ENCODE results near the gene FRMPD2.

FRMPD2 gene, protein sequence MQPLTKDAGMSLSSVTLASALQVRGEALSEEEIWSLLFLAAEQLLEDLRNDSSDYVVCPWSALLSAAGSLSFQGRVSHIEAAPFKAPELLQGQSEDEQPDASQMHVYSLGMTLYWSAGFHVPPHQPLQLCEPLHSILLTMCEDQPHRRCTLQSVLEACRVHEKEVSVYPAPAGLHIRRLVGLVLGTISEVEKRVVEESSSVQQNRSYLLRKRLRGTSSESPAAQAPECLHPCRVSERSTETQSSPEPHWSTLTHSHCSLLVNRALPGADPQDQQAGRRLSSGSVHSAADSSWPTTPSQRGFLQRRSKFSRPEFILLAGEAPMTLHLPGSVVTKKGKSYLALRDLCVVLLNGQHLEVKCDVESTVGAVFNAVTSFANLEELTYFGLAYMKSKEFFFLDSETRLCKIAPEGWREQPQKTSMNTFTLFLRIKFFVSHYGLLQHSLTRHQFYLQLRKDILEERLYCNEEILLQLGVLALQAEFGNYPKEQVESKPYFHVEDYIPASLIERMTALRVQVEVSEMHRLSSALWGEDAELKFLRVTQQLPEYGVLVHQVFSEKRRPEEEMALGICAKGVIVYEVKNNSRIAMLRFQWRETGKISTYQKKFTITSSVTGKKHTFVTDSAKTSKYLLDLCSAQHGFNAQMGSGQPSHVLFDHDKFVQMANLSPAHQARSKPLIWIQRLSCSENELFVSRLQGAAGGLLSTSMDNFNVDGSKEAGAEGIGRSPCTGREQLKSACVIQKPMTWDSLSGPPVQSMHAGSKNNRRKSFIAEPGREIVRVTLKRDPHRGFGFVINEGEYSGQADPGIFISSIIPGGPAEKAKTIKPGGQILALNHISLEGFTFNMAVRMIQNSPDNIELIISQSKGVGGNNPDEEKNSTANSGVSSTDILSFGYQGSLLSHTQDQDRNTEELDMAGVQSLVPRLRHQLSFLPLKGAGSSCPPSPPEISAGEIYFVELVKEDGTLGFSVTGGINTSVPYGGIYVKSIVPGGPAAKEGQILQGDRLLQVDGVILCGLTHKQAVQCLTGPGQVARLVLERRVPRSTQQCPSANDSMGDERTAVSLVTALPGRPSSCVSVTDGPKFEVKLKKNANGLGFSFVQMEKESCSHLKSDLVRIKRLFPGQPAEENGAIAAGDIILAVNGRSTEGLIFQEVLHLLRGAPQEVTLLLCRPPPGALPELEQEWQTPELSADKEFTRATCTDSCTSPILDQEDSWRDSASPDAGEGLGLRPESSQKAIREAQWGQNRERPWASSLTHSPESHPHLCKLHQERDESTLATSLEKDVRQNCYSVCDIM (N-terminal part only)

GRCh38 chr10:48274636-48275035 lies at the start of gene FRMPD2:
FRMPD2 (minus strand) TSS chr10:48274696; CDS start chr10:48274567, 129 bp downstream.
- no peak for DNase-seq

GRCh38 chr10:48322017-48322416 lies 47.5 kb upstream of the FRMPD2 start:
- no peak for DNase-seq

DNA sequence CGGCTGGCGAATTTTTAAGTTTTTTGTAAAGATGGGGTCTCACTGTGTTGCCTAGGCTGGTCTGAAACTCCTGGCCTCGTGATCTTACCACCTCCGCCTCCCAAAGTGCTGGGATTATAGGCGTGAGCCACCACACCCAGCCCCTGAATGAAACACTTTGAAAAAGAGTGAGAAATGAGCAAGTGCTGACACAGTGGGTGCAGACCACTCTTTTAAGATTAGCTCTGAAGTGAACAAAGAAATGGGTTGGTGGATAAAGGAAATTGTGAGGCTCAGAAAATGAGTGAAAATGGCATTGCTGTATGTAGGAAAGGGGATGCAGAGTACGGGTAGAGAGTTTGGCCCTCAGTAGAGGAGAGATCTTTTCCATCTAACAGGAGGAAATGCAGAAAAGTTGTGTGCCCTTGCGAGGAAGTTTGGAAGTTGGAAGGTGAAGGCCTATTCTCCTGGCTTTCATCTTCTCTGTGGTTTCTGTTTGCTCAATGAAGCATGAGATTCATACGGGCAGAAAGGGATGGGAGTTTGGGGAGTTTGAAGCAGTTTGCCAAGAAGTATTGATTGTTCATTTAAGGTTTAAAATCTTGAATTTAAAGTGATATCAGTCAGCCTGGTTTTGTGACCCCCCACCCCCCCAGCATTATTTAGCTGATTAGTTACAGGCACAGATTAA lies 43.0 kb upstream of the FRMPD2 start:
- DNase-seq: no peak

DNA sequence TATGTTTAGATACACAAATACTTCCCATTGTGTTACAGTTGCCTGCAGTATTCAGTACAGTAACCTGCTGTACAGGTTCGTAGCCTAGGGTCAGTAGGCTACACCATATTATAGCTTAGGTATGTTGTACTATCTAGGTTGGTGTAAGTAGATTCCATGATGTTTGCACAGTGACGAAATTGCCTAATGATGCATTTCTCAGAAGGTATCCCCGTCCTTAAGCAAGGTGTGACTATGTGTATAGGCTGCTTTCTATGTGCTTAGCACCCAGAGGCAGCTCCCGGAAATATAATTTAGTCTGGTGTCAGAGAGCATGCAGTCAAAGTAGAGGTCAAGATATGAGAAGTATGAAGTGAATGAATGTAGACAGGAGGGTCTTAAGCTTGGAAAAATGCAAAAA lies 41.7 kb upstream of the FRMPD2 start:
- no peak for DNase-seq

GRCh38 chr10:48314107-48314506 lies 39.6 kb upstream of the FRMPD2 start:
- DNase-seq: no peak

GRCh38 chr10:48309711-48310226 lies 35.3 kb upstream of the FRMPD2 start:
- no peak for DNase-seq

DNA sequence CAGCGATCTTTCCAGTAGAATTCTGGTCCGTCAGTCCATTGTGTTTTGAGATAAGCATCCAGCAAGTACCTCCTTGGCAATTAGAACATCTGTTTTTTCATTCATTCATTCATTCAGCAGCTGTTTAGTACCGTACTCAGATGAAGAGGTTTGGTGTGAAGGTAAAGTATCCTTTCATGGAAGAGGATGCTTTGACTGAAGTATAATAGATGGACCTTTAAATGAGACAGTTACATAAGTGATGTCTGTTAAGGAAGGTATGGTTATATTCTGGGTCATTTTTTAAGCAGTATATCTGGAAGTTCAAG lies 33.2 kb upstream of the FRMPD2 start:
- DNase-seq: no peak

DNA sequence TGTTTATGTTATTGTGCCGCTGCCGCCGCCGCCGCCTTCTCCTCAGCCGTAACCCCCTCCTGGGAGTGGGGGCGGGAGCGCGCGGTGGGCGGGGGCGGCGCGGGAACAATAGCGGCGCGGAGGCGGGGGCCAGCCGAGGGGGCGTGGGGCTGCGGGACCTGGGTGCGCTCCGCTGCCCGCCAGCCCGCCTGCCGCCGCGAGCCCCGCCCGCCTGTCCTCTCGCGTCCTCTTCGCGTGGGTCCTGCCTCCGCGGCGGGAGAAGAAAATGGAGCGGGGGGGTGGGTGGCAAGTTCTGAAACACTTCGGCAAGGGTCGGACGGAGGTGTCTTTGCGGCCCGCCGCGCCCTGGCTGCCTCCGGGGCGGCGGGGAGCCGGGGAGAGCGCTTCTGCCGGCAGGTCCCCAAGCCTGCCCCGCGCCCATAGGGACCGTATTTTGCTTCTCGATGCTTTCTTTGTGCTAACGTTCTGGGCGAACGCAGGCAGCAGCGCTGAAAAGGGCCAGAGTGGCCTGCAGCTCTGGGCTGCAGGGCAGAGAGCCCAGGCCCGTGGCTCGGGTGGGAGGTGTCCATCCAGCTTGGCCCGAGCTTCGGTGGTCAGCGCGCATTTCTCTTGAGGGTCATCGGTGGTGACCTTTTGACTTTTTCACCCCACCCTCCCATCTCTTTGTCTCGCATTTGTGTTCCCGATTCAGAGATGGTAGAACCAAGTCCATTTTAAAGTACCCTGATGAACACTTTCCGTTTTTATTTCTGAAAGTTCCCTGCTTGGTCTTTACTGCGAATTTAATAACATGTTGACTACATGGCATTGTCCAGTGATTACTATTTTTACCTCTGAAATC lies 32.6 kb upstream of the FRMPD2 start:
- DNase-seq: peak; percentile 25

DNA sequence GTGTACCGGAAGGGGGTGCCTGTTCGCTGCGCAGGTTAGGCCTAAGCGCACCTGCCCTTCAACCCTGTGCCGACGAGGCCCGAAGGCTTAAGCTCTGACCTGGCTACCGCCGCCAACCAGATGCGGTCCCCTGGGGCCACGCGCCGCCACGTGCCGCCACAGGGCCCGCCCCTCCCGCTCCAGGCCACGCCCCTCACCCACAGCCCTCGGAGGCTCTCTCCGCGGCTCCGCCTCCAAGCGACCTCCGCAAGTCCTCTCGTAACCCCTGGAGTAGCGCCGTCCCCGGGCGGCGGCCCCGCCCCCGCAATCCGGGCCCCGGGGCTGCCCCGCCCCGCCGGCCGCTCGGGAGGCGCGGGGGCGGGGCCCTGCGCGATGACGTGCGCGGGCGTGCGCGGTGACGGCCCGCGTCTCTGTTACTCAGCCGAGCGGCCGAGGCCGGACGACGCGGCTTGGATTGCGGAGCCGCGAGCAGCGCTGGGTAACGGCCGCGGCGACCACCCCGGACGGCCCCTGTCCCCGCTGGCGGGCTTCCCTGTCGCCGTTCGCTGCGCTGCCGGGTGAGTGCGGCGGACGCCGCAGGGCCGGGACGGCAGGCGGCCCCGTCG lies 31.9 kb upstream of the FRMPD2 start, which contains the start of gene MAPK8:
MAPK8 (plus strand) TSS at position 413 of the 605 bp plus-strand sequence. CDS start 94,984 bp downstream, outside the sequence.
- DNase-seq: peak; percentile 75

DNA sequence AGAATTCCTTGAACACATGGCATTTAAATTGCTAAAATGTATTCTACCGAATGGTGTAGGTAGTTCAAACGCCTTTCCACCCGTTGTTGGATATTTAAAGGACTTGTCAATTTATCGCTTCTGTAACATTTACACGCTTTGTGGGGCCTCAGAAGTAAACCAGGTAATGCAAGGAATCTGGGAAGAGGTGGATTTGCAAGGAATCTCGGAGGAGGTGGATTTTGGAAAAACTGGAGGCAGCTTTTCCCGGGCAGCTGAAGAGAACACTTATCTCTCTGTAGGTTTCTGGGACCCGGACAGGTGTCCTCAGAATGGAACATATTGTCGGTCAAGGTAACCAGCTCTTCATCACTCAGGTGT lies 31.4 kb upstream of the FRMPD2 start:
- no peak for DNase-seq

GRCh38 chr10:48302515-48303476 lies 28.3 kb upstream of the FRMPD2 start:
- no peak for DNase-seq

DNA sequence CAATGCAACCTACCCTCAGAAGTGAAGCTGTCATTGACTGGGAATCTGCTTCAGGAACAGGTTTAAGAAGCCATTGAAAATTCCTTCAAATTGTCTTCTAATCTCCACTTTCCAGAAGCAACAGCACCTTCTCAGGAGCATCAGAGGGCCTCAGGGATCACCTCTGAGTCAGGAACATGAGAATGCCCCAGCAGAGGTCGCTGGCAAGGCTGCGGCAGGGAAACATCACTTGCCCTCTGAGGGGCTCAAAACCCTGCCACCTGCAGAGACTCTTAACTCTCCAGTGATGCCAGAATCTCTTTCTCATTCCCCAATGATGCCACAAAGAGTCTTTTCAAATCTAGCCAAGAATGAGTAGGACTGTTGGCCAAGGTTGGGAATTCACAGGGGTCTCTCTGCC lies 26.1 kb upstream of the FRMPD2 start:
- DNase-seq: no peak

DNA sequence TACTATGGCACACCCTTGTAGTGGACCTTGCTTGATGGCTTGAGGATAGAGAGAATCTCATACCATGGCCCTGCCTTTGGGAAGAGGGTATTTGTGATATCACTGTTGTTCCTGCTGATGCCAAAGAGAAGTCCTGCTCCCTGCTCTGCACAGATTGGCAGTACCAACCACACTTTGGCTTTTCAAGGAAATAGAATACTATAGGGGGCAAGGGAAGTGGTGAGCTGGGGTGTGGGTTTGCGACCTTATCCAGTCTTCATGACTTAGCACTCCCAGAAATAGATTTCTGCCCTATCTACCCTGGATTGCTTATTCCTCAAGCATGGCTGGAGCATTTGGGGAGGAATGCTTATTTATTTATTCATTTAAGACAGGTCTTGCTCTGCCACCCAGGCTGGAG lies 25.2 kb upstream of the FRMPD2 start:
- no peak for DNase-seq

GRCh38 chr10:48299066-48299465 lies 24.6 kb upstream of the FRMPD2 start:
- DNase-seq: no peak

DNA sequence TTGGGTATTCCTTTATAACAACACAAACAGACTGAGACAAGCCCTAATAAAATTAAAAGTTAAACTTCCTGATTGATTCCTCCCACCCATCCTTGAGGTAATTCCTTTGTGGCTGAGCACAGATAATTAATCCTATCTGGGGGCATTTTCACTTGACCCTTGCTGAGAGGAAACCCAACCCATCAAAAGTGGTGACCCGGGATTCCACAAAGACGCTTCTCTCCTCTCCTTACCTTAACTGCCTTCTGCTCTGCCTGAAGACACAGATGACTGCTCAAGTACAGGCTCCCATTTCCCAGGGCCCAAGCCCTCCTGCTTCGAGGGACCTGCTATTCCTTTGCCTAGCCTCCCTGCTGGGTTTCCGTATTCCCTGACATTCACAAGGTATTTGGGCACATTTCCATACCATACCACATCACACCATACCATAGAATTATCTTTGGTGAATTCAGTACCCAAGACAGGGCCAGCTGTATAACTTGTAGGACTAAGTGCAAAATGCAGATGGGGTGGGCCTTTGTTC lies 22.1 kb upstream of the FRMPD2 start:
- DNase-seq: no peak

- no peak for DNase-seq
Observed at GRCh38 chr10:48294431-48294830, 19.9 kb upstream of the FRMPD2 start.

DNA sequence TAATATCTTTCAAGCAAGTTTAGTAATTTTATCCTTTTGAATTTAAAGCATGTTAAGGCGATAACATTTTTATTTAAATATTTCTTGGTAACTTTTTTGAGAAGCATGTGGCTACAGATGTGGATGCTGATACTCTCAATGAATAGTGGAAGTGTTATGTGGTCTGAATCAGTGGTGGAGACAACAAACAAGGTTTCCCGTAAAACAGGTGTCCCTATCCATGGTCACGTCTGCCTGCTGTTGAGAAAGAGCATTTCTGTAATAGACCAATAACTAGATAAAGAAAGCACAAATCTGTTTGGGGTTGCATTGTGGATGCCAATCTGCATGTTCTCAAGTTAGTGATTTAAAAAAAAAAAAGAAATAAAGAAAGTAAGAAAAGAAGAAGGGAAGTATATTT lies 18.1 kb upstream of the FRMPD2 start:
- no peak for DNase-seq

- no peak for DNase-seq
Observed at GRCh38 chr10:48291190-48291589, 16.7 kb upstream of the FRMPD2 start.

- no peak for DNase-seq
Observed at GRCh38 chr10:48290286-48290685, 15.8 kb upstream of the FRMPD2 start.

All from NCI-H2171 (cell line).